M059J (cell line): ENCODE results near the gene RFXANK. TPM values are rescaled to one million over a fixed set of nuclear protein-coding genes. Genes with fewer than 3 reads are reported as not detected.
"Not testable (repeated sequence)": the region's sequence is repeated elsewhere in the genome, so short reads cannot be mapped to it uniquely, and the experiment has no call there.

Experiments
- DNase-seq: peaks from one replicate; pipeline ENCODE4 v3.0.0-alpha.2; 2012; ENCODE audit warnings: low read depth
- total RNA-seq: library from RNA; depleted of rRNA; stranded (reverse); fragments of >200 nt; shearing (Covaris generic); gene quantifications from 2 replicates; pipeline ENCODE4 v1.2.3, GENCODE V29; 2014; rRNA removed

The RFXANK gene
- 110 and 115 TPM in 2 replicates for total RNA-seq

GRCh38 chr19:19192078-19192882 is at the start of gene RFXANK, which contains the start of gene BORCS8:
Gene RFXANK (plus strand): TSS chr19:19192258. CDS start chr19:19193947, 1,689 bp downstream.
Gene BORCS8 (minus strand): TSS chr19:19192152. CDS start chr19:19192117, 35 bp downstream.
- DNase-seq: peak; percentile 99

- DNase-seq: no peak
Observed at GRCh38 chr19:19142347-19142746, 49.7 kb upstream of the RFXANK start.

- no peak for DNase-seq
Observed at GRCh38 chr19:19145281-19145680, 46.8 kb upstream of the RFXANK start.

GRCh38 chr19:19145684-19146608 is 46.1 kb upstream of the RFXANK start:
- peak; percentile 53 for DNase-seq

GRCh38 chr19:19146865-19147264 is 45.2 kb upstream of the RFXANK start:
- no peak for DNase-seq

GRCh38 chr19:19147344-19147743 is 44.7 kb upstream of the RFXANK start:
- DNase-seq: no peak

- not testable (repeated sequence) for DNase-seq
Observed at GRCh38 chr19:19148504-19148903, 43.6 kb upstream of the RFXANK start.

- DNase-seq: no peak
Observed at GRCh38 chr19:19149435-19149834, 42.6 kb upstream of the RFXANK start.

- DNase-seq: no peak
Observed at GRCh38 chr19:19151418-19151817, 40.6 kb upstream of the RFXANK start.

- no peak for DNase-seq
Observed at GRCh38 chr19:19152668-19153384, 39.2 kb upstream of the RFXANK start.

- no peak for DNase-seq
Observed at GRCh38 chr19:19154768-19155494, 37.1 kb upstream of the RFXANK start.

- DNase-seq: no peak
Observed at GRCh38 chr19:19155495-19156219, 36.4 kb upstream of the RFXANK start.

- DNase-seq: no peak
Observed at GRCh38 chr19:19157808-19158207, 34.2 kb upstream of the RFXANK start.

- no peak for DNase-seq
Observed at GRCh38 chr19:19159534-19159933, 32.5 kb upstream of the RFXANK start.

GRCh38 chr19:19160461-19161035 is 31.5 kb upstream of the RFXANK start:
- no peak for DNase-seq

- DNase-seq: no peak
Observed at GRCh38 chr19:19162495-19162894, 29.6 kb upstream of the RFXANK start.

GRCh38 chr19:19165396-19165795 is 26.7 kb upstream of the RFXANK start:
- no peak for DNase-seq

GRCh38 chr19:19167612-19168011 is 24.4 kb upstream of the RFXANK start:
- DNase-seq: no peak

- DNase-seq: no peak
Observed at GRCh38 chr19:19169236-19170052, 22.6 kb upstream of the RFXANK start.
